Astrocyte of the cerebellum (primary cell): ENCODE results near the gene TMC3.
"Not testable (repeated sequence)": the region's sequence is repeated elsewhere in the genome, so short reads cannot be mapped to it uniquely, and the experiment has no call there.

Source experiments
- DNase-seq: peaks from one replicate; pipeline ENCODE4 v3.0.0-alpha.2; 2011; ENCODE audit warnings: low read depth
- H3K4me3 ChIP-seq: 2 replicates; pipeline ENCODE4 v1.5.1; 2011; ENCODE audit warnings: mild to moderate bottlenecking, low read depth, low read length, moderate library complexity
- in situ Hi-C: cut with HindIII; loops from 2 replicates; pipeline ENCODE4 v1.10.0; 2017; ENCODE audit warnings: low sequenced_read_pairs
- TF ChIP-seq, protein P1 (sequence below): IDR thresholded peaks from 2 replicates; pipeline ENCODE4 v1.5.1; 2012; ENCODE audit warnings: low read length, low read depth, moderate library complexity, mild to moderate bottlenecking; ENCODE audit errors: missing control alignments

The TMC3 gene

DNA sequence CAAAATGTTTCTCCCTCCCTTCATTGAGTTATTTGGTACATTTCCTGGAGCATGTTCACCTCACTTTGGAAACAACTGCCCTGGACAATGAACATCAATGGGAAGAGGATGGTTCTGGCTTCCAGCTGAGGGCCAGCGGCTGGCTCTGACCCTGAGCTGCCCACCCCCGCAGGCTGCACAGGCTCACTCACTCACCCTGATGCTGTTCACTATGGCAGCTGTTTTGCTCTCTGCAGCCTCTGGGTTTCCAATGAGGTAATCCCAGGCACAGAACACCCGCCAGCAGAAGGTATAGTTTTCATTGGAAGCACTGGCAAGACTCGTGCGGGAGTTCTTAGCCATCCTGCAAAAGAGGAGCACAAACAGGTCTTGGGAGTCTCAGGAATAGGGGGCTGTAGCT is 17.8 kb downstream of the TMC3 start:
- DNase-seq: no peak
- TF ChIP-seq, protein P1, sequence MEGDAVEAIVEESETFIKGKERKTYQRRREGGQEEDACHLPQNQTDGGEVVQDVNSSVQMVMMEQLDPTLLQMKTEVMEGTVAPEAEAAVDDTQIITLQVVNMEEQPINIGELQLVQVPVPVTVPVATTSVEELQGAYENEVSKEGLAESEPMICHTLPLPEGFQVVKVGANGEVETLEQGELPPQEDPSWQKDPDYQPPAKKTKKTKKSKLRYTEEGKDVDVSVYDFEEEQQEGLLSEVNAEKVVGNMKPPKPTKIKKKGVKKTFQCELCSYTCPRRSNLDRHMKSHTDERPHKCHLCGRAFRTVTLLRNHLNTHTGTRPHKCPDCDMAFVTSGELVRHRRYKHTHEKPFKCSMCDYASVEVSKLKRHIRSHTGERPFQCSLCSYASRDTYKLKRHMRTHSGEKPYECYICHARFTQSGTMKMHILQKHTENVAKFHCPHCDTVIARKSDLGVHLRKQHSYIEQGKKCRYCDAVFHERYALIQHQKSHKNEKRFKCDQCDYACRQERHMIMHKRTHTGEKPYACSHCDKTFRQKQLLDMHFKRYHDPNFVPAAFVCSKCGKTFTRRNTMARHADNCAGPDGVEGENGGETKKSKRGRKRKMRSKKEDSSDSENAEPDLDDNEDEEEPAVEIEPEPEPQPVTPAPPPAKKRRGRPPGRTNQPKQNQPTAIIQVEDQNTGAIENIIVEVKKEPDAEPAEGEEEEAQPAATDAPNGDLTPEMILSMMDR: no peak
- in situ Hi-C loops: no loop called here
- H3K4me3 ChIP-seq: no peak overlapping the region

DNA sequence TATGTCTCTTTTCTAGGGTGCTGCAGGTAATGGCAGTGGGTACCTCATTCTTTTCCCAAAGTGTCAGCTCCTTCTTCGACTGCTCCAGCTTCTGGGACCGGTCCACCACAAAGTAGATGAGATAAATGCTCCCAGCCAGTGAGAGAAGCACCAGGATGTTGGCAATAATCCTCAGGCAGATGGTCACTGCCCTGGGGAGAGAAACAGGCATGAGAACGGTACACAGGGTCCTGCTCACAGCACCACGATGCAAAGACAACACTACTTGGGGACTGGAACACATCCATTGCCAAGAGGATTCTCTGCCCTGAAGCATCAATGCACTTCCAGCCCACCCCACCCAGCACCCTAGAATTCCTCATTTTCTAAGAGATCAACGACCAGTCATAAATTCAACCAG is 22.4 kb downstream of the TMC3 start:
- in situ Hi-C loops: no loop called here
- no peak for DNase-seq
- no peak overlapping the region for H3K4me3 ChIP-seq
- TF ChIP-seq, protein P1: no peak

DNA sequence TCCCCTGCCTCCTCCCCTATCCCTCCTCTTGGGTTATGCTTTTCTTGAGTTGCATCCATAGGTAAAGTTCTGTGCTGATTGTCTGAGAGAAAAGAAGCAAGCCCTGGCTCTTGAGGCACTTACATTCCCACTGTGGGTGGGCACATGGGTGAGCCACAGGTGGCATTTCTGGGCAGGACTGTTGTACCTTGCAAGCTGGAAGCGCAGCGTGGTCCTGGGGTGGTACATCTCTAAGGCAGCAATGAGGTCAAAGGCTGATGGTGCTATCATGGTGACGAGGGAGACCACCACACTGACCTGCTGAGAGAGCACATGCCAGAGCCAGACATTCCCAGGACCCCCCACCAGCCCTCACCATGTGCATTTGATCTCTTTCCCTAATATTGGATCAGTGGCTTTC is 24.7 kb downstream of the TMC3 start:
- no peak overlapping the region for H3K4me3 ChIP-seq
- in situ Hi-C loops: no loop called here
- no peak for DNase-seq
- TF ChIP-seq, protein P1: no peak

DNA sequence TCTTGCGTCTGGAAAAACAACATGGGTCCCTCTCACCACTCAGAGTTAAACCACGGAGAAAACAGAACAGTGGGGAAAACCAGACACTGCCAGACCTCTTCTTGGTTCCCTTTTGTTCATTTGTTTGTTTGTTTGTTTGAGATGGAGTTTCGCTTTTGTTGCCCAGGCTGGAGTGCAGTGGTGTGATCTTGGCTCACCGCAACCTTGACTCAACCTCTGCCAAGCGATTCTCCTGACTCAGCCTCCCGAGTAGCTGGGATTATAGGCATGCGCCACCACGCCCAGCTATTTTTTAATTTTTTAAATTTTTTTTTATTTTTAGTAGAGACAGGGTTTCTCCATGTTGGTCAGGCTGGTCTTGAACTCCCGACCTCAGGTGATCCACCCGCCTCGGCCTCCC is 25.3 kb downstream of the TMC3 start:
- H3K4me3 ChIP-seq, in situ Hi-C loops, DNase-seq: not testable (repeated sequence)

DNA sequence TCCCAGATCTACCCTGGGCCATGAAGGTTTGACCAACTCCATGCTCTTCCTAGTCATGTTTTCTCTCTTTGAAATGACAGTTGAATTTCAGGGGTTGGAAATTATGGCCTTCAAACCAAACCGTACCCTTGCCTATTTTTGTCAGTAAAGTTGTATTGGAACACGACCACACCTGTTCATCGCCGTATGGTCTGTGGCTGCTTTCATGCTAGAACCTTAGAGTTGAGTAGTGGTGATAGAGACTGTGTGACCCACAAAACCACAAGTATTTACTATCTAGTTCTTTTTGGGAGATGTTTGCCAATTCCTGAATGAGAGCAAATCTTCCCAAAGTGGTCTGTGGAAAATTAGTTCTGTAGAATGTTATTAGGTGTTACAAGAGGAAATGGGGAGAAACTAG is 26.1 kb downstream of the TMC3 start:
- no peak for DNase-seq
- no peak overlapping the region for H3K4me3 ChIP-seq
- in situ Hi-C loops: no loop called here
- TF ChIP-seq, protein P1: no peak

DNA sequence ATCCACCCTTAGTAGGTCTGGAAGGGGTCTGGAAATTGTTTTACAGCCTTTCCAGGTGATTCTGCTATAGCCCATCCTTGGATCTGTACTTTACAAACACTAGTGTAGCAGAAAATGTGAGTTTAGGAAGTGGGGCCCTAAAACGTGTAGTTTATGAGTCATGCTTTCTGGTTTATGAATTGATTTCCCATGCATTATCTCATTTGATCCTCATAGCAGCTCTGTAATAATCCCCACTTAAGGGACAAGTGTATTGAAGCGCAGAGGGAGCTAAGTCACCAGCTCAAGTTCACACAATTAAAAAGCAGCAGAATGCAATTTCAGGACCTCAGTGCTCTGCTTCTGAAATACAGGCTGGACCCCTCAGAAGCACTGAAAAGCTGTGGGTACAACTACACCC is 27.4 kb downstream of the TMC3 start:
- no peak for DNase-seq
- no peak overlapping the region for H3K4me3 ChIP-seq
- TF ChIP-seq, protein P1: no peak
- in situ Hi-C loops: no loop called here

DNA sequence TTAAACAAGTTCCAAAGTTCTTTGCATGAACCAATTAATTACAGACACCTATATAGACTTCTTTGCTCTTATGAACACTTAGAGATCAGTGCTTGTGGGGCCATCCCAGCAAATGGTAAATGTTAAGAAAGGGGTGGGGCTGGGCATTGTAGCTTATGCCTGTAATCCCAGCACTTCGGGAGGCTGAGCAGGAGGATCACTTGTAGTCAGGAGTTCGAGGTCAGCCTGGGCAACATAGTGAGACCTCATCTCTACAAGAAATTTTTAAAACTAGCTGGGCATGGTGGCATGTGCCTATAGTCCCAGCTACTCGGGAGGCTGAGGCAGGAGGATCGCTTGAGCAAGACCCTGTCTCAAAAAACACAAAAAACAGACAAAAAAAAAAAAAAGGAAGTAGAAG is 30.6 kb downstream of the TMC3 start:
- in situ Hi-C loops: no loop called here
- TF ChIP-seq, protein P1: no peak
- H3K4me3 ChIP-seq: no peak overlapping the region
- no peak for DNase-seq
